Thyroid gland (tissue), 4 donors: ENCODE results near the gene DOCK1. TPM values are rescaled to one million over a fixed set of nuclear protein-coding genes. Genes with fewer than 3 reads are reported as not detected.

Experiments
- DNase-seq, 2 donors: peaks; one replicate each; pipeline ENCODE4 v3.0.0-alpha.2; 2019
- H3K27ac ChIP-seq, 3 donors: fragments of 200-600 bp; sonication (generic); 1 replicate in 2 of 3; 2 replicates in 1 of 3; pipeline ENCODE4 v1.5.1; 2016 to 2019; ENCODE audit warnings: mild to moderate bottlenecking in 1 of 3, moderate library complexity in 1 of 3
- H3K27me3 ChIP-seq: fragments of 200-600 bp; sonication (generic); one replicate; pipeline ENCODE4 v1.5.1; 2019
- H3K36me3 ChIP-seq, 2 donors: fragments of 200-600 bp; sonication (generic); one replicate each; pipeline ENCODE4 v1.5.1; 2016 to 2019
- H3K4me1 ChIP-seq, 2 donors: fragments of 200-600 bp; sonication (generic); one replicate each; pipeline ENCODE4 v1.5.1; 2017 to 2019
- H3K4me3 ChIP-seq, 3 donors: fragments of 200-600 bp; sonication (generic); replicated peaks in 1 of 3; 1 replicate in 2 of 3; 2 replicates in 1 of 3; pipeline ENCODE4 v1.5.1; 2016; ENCODE audit warnings: mild to moderate bottlenecking in 1 of 3
- H3K9me3 ChIP-seq: fragments of 200-600 bp; sonication (generic); one replicate; pipeline ENCODE4 v1.5.1; 2017
- POLR2A ChIP-seq, 2 donors: fragments of 450-650 bp; IDR thresholded peaks; one replicate each; pipeline ENCODE4 v1.6.1; 2017; ENCODE audit warnings: antibody characterized with exemption in 2 of 2, mild to moderate bottlenecking in 2 of 2, moderate library complexity in 1 of 2
- WGBS, 2 donors: methylation state at CpG; one replicate each; pipeline ENCODE4 v1.1.5; 2017; 5-methylcytosine and 5-hydroxymethylcytosine counted together
- intact Hi-C: fragments of 100-400 bp; cut with DNase I; formaldehyde crosslinking; loops from one replicate; pipeline ENCODE4 v1.15.1; 2023
- total RNA-seq, 4 donors: library from RNA; depleted of rRNA; stranded (reverse); fragments of >200 nt; gene quantifications; one replicate each; pipeline ENCODE4 v1.2.3, GENCODE V29; 2016
- TF ChIP-seq, protein P1 (sequence below), 6 experiments: fragments of 200-600 bp in 3 of 6; fragments of 450-650 bp in 3 of 6; sonication (generic) in 3 of 6; IDR thresholded peaks; one replicate each; pipeline ENCODE4 v1.5.1; 2016 to 2019; ENCODE audit warnings: antibody characterized with exemption in 6 of 6, mild to moderate bottlenecking in 2 of 6, inconsistent platforms in 1 of 6, moderate library complexity in 1 of 6

DOCK1 gene
- total RNA-seq, 4 donors from 2014 or later = 89.7 to 217 (median 112) TPM

GRCh38 chr10:127168261-127168660 lies 263.0 kb downstream of the DOCK1 start:
- H3K27ac ChIP-seq = no peak overlapping the region
- no peaks in the 10 kb centered on the region for H3K9me3 ChIP-seq
- no peak for DNase-seq
- no peaks in the 10 kb centered on the region for H3K27me3 ChIP-seq
- no peaks in the 10 kb centered on the region for H3K36me3 ChIP-seq
- WGBS, 2 donors = 91 to 92% methylated on average over 3 of the region's 3 CpGs
- TF ChIP-seq POLR2A (IDR thresholded peaks at IDR 0.05) = no peak
- TF ChIP-seq, protein P1, sequence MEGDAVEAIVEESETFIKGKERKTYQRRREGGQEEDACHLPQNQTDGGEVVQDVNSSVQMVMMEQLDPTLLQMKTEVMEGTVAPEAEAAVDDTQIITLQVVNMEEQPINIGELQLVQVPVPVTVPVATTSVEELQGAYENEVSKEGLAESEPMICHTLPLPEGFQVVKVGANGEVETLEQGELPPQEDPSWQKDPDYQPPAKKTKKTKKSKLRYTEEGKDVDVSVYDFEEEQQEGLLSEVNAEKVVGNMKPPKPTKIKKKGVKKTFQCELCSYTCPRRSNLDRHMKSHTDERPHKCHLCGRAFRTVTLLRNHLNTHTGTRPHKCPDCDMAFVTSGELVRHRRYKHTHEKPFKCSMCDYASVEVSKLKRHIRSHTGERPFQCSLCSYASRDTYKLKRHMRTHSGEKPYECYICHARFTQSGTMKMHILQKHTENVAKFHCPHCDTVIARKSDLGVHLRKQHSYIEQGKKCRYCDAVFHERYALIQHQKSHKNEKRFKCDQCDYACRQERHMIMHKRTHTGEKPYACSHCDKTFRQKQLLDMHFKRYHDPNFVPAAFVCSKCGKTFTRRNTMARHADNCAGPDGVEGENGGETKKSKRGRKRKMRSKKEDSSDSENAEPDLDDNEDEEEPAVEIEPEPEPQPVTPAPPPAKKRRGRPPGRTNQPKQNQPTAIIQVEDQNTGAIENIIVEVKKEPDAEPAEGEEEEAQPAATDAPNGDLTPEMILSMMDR (IDR thresholded peaks at IDR 0.05) = no peak
- H3K4me3 ChIP-seq = no peak overlapping the region
- intact Hi-C loops = no loop called here
- H3K4me1 ChIP-seq = no peaks in the 10 kb centered on the region

DNA sequence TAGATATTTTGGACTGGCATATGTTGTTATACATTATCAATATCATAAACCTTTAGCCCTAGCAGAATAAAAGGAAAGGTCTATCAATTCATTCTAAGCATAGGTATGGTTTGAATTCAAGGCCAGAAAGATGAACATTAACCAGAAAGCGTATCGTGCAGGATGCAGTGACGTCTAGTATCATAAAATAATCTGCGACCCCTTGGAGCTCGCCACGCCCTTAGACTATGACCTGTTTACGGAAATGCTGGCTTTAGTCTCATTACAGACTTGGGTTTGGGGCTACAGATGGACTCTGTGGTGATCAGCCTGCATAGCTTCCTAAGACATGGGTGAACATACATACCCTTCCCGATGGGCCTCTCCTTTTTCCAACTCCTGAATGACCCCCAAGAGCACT lies 269.6 kb downstream of the DOCK1 start:
- Histone ChIP-seq H3K36me3 (no peaks in the 10 kb centered on the region), H3K4me1 (no peaks in the 10 kb centered on the region), H3K9me3 (no peaks in the 10 kb centered on the region), H3K4me3 (no peak overlapping the region), H3K27ac (no peak overlapping the region), H3K27me3 (no peaks in the 10 kb centered on the region)
- DNase-seq = no peak
- TF ChIP-seq, protein P1 (IDR thresholded peaks at IDR 0.05) = no peak
- TF ChIP-seq POLR2A (IDR thresholded peaks at IDR 0.05) = no peak
- WGBS, 2 donors = 95% methylated on average over 8 of the region's 8 CpGs
- intact Hi-C loops = no loop called here

DNA sequence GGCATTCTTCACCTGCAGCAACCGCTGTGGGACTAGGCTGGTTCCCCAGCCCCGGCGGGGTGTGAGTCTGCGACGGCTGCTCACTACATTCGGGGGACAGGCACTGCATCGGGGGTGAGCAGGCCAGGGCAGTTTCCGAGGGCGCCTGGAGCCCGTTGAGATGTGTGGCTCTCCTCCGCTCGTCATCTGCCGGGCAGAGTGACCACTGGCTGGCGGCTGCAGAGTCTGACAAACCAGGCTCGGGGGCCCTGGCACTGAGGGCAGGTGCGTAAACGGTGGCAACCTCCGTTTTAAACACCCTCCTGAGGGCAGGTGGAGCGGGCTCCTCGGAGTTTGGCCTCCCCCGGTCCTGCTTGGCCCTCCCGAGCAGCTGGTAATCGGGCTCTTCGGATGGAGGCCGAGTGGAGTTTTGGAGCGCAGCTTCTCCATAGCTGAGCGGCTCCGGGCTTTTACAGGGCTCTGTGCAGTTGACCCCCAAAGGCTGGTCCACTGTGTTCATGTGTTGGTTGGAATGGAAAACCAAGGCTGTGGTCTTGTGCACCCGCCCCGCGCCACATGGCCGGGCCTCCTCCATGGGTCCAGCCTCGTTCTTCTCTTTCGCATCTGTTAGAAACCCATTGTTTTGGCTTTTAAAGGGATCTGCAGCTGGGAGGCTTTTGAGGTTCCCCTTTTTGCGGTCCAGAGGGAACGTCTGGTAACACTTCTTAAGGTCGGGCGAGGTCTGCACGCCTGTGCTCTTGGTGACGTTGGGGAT lies 270.3 kb downstream of the DOCK1 start:
- Histone ChIP-seq H3K4me1 (no peaks in the 10 kb centered on the region), H3K9me3 (no peaks in the 10 kb centered on the region), H3K36me3 (no peaks in the 10 kb centered on the region), H3K4me3 (no peak overlapping the region), H3K27ac (no peak overlapping the region), H3K27me3 (no peaks in the 10 kb centered on the region)
- no peak for DNase-seq
- WGBS, 2 donors = 94 to 98% methylated on average over 28 to 34 of the region's 40 CpGs
- TF ChIP-seq, protein P1 (IDR thresholded peaks at IDR 0.05) = no peak
- no peak for TF ChIP-seq POLR2A (IDR thresholded peaks at IDR 0.05)
- intact Hi-C loops = no loop called here

DNA sequence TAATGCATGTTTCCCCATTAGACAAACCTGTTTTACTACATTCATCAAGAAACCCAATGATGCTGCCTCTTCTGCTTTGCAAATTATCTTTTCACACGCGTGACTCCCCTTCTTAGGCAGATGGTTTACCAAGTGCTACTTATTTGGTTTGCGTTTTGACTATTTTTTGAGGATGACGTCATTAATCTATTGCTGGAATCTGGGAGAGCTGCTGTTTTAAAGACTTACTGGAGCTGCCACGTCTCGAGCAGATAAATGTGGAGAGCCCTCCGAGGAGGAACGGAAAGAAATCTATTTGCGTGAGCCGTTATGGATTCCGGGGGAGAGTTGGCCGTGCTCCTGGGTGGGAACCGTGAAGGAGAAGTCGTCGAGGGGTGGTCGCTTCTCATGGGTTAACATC lies 271.4 kb downstream of the DOCK1 start:
- Histone ChIP-seq H3K27ac (no peak overlapping the region), H3K36me3 (no peaks in the 10 kb centered on the region), H3K4me1 (no peaks in the 10 kb centered on the region), H3K27me3 (no peaks in the 10 kb centered on the region), H3K9me3 (no peaks in the 10 kb centered on the region), H3K4me3 (no peak overlapping the region)
- intact Hi-C loops = no loop called here
- TF ChIP-seq POLR2A (IDR thresholded peaks at IDR 0.05) = no peak
- TF ChIP-seq, protein P1 (IDR thresholded peaks at IDR 0.05) = no peak
- WGBS, 2 donors = 86 to 90% methylated on average over 16 of the region's 16 CpGs
- no peak for DNase-seq

DNA sequence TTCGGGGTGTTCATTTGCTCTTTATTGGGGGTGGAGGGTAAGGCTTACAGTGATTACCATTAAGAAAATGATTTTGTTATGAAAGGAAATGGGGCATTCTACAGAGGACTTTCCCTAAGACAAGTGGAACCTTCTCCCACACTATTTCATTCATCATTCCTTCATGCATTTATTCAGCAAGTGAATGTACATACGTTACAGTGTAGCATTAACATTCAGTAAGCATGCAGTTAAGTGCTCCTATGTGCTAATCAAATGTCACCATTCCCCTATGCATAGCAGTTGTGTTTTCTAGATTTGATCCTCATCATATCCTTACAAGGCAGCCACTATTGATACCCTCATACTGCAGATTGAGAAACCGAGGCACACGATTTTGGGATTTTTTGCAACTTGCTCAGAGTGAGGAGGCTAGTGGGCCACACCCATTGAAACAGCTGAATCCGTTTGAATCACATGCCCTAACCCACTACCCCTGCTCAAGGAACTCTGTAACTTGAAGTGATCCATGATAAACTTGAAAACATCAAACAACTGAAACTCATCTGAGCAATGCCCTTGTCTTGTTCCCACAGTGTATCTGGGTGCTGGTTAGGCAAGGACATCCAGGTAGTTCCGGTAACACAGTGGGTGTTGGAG lies 274.5 kb downstream of the DOCK1 start:
- no peak for DNase-seq
- H3K4me3 ChIP-seq = no peak overlapping the region
- no peaks in the 10 kb centered on the region for H3K4me1 ChIP-seq
- H3K27me3 ChIP-seq = no peaks in the 10 kb centered on the region
- 96% methylated on average over 6 of the region's 6 CpGs for WGBS, 2 donors
- H3K36me3 ChIP-seq = no peaks in the 10 kb centered on the region
- no peak overlapping the region for H3K27ac ChIP-seq
- TF ChIP-seq POLR2A (IDR thresholded peaks at IDR 0.05) = no peak
- TF ChIP-seq, protein P1 (IDR thresholded peaks at IDR 0.05) = no peak
- intact Hi-C loops = no loop called here
- H3K9me3 ChIP-seq = no peaks in the 10 kb centered on the region
